Activated CD4-positive, alpha-beta T cell treated with anti-CD3 and anti-CD28 coated beads, Interleukin-2, amount 50 U/mL, for 4 hours (primary cell): ENCODE measurements around the gene POTEI.
"Not testable (repeated sequence)": the region's sequence is repeated elsewhere in the genome, so short reads cannot be mapped to it uniquely, and the experiment has no call there.

Source experiments
- DNase-seq, 2 experiments: peaks; one replicate each; pipeline ENCODE4 v3.0.0-alpha.2; 2020

Gene POTEI

DNA sequence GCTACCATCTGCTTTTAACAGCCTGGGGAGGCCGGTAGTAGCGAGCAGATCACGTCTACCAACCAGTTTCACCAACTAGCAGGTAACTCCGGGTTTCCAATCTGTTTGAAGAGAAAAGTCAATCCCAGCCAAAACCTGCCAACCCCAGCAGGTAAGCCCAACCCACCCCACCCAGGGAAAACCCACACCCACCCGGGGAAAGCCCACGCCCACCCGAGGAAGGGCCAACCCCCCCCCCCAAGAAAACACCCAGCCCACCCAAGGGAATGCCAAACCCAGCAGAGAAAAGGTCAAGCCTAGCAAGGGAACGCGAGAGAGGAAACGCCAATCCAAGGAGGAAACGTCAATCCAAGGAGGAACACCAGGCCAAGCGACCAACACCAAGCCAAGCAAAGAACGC lies at the start of gene POTEI:
POTEI (minus strand) TSS at position 101 of the 400 bp plus-strand sequence; CDS start at position 8, 93 bp downstream.
- not testable (repeated sequence) for DNase-seq

DNA sequence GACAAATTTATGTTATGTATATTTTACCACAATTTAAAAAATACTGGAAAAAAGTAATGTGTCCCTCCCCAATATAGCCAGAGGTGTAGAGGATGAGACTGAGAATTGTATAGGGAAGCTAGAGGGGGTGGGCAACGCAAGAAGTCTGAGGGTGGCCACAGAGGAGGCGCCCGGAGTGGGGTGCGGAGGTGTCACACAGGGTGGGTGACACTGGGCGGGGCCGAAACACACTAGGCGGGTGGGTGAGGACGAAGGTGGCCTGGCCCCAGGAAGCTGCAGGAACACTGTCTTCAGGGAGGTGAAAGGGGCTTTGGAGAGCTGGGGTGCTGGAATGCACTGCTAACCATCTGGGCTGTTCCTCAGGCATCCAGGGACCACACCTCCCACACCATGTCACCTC lies 47.3 kb upstream of the POTEI start:
- not testable (repeated sequence) for DNase-seq

DNA sequence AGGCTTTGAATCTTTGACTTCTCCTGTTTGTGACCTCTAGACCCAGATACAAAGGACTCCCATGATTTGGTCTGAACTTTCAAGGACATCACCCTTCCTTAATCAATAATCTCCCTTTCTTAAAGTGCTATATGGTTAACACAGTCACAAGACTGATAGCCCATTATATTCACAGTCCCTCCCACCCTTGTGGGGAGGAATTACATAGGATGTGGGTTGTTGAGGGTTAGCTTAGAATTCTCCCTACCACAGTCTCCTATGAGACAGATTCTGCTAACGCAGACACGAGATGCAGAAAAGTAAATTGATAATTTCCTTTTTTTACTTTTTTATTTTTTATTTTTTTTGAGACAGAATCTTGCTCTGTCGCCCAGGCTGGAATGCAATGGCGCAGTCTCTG lies 45.0 kb upstream of the POTEI start:
- not testable (repeated sequence) for DNase-seq

DNA sequence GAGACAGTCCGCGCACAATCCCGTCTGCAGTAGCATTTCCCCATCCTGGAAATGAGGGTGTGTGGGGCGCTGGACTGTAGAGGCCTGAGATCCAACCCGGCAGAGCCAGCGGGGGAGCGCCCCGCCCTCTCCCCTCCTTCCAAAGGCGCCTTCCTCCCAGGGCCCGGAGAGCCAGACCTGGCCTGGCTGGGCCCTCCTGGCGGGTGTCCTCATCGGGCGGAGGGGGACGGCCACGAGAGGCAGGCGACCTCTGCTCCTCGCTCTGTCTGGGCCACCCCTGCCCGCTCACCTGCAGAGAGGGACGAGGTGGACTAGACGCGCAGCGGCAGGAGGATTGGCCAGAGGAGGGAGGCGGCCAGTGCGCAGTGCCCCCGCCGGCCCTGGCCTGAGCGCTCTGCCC lies 40.3 kb upstream of the POTEI start:
- DNase-seq = not testable (repeated sequence)

DNA sequence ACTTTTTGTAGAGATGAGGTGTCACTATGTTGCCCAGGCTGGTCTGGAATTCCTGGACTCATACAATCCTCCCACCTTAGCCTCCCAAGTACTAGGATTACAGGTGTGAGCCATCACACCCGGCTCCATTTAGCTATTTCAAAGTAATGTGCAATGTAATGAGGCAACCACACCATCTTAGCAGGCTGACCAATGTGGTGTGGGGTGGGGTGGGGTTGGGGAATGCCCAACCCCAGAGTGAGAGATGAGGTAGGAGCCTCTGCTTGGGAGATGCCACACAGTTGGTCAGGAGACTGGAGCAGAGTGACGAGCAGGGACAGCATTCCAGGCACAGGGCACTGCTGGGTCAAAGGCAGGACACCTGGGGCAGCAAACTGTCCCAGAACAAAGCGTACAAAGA lies 39.3 kb upstream of the POTEI start:
- DNase-seq = not testable (repeated sequence)

DNA sequence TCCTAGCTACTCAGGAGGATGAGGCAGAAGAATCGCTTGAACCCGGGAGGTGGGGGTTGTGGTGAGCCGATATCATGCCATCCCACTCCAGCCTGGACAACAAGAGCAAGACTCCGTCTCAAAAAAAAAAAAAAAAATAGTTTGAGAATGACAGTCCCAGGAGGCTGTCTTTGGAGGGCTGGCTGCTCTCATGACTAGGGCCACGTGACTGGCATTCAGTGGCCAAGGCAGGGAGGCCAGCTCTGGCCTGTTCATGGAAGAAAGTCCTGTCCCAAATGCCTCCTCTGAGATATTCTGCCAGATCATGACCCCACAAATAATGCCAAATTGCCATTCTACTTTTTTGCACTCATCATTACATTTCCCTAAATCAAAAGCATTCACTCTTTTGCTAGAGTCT lies 35.9 kb upstream of the POTEI start:
- not testable (repeated sequence) for DNase-seq

DNA sequence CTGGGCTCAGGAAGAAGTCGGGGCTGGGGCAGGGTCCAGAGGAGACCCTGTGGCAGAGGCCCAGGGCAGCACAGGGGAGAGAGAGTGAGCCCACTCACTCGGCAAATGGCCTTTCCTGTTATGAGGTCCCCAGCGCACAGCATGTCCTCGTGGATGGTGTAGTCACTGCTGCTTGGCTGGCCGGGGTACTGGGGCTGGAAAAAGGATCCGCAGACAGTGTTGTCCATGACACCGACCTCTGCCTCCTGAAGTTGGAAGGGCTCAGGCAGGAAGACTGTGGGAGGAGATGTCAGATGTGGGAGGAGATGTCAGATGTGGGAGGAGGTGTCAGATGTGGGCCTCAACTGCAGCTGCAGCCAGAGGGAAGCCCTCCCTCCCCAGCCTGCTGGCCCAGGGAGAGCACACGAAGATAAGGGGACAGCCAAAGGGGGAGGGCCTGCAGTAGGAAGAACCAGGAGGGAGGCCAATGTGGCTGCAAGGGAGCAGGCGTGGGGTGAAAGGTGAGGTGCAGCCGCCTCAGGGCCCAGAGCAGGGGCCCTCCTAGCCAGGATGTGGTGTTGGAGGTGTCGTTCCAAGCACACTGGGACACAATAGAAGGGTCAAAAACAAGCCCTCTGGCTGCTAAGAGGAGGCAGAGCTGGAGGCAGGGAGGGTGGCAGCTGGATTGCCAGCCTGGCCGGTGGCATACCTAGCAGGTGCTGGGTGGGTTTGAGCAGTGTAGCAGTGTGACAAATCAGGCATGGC lies 34.8 kb upstream of the POTEI start:
- not testable (repeated sequence) for DNase-seq

DNA sequence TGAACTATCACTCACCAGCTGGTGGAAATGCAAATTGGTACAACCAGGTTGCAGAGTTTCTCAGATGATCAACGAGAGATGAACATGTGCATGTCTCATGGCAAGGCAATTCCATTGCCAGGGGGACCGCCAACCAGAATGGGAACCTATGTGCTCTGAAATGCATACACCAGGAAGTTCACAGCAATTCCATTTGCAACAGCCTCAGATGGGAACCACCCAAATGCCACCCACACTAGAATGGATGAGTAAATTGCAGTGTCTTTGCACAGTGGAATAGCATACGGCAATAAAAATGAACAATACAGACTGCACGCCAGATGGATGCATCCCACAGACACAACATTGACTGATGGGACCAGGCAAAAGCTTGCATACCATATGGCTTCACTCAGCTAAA lies 33.7 kb upstream of the POTEI start:
- DNase-seq = not testable (repeated sequence)

DNA sequence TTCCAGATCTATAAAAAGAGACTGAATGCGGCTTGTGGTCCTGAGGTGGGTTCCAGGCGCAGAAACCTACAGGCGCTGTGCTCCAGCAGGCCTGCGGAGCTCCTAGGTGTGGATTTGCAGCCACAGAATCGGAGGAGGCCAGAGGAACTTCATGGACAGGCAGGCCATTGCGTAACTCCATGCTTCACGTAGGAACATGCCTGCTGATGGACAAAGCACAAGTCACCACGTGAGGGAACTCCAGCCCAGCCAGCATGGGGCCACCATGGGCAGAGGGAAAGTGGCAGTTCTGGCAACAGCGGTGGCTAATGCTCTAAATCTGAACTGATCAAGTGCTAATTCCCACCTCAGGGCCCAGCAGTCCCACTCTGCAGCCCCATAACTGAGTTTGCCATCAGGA lies 29.1 kb upstream of the POTEI start:
- DNase-seq = not testable (repeated sequence)

DNA sequence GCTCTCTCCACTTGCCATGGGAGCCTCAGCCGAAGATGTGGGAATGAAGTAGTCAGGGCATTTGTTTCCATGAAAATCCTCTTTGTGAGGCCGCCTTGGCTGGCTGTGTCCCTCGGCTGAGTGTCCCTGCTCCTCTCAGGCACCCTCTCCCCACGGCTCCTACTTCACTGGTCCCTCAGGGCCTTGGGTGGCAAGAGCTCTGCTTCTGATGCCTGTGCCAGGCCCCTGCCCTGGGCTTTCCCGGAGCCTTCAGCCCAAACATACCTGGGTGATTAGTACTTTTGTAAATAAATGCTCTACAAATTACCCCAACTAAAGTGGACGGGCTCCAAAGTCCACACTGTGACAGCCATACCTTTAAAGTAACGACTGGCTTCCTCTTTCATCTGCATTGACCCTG lies 27.5 kb upstream of the POTEI start:
- not testable (repeated sequence) for DNase-seq

DNA sequence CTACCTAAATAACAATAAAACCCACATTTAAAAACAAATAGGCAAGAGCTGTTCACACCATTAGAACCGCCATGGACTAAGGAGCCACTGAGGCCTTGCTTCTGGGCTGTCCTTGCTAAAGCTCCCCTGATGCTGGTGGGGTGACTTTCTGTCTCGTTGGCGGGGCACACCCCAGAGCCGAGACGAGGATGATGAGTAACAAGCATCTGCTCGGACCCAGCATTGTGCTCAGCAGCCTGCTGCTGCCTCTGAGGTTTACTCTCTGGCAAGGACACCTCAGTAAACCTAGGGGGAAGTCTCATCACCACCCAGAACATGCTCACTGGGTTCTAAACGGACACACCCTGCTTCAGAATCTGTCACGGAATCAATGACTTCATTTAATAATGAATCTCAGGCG lies 22.5 kb upstream of the POTEI start:
- DNase-seq = not testable (repeated sequence)

DNA sequence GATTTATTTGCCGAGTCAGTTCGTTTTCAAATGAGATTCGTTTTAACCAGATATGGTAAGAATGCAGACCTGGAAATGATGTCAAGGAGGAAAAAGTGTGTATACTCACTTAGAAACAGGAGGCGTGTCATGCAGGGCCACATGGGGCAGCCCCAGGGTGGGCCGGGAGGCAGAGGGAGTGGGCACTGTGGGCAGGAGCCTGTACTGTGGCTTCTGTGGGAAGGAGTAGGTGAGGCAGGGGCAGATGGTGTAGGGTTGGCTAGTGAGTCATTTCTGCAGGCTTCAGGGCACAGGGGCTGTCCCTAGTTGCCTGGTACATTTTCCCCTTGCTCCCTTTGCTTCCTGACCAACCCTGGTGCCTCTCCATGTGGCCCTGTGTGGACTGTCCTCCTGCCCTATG lies 22.1 kb upstream of the POTEI start:
- DNase-seq = not testable (repeated sequence)

DNA sequence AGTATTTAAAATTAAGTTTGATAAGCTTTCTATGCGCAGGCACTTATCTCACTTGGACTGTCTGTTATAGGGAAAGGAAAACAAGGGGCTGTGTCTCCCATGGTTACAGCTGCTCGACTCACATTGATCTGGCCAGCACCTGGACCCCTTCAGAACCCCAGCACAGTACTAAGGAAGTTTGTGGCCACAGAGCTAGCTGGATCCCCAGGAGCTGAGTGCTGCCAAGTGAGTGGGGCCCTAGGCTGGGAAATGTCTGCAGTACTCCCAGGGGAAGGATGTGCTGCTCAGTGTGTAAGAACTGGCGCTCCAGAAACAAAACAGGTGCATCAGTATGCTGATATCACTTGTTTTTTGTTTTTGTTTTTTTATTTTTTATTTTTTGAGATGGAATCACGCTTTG lies 21.1 kb upstream of the POTEI start:
- DNase-seq = not testable (repeated sequence)

DNA sequence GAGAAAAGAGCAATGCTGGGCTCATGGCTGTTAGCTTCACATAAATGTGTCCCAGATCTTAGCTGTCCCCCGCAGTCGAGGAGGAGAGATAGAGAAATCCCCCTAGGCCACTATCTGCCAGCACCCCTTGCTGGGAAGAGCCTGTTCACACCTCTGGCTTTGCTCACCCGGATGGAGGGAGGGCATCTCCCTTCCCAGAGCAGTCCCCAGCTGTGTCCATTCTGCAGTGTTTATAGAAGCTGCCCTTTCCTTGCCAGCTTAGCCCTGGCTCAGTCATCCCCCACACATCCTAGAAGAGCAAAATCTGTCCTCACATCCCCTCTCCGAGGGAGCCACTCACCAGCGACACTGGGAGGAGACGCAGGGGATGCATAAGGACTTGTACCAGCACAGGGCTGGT lies 20.4 kb upstream of the POTEI start:
- not testable (repeated sequence) for DNase-seq

DNA sequence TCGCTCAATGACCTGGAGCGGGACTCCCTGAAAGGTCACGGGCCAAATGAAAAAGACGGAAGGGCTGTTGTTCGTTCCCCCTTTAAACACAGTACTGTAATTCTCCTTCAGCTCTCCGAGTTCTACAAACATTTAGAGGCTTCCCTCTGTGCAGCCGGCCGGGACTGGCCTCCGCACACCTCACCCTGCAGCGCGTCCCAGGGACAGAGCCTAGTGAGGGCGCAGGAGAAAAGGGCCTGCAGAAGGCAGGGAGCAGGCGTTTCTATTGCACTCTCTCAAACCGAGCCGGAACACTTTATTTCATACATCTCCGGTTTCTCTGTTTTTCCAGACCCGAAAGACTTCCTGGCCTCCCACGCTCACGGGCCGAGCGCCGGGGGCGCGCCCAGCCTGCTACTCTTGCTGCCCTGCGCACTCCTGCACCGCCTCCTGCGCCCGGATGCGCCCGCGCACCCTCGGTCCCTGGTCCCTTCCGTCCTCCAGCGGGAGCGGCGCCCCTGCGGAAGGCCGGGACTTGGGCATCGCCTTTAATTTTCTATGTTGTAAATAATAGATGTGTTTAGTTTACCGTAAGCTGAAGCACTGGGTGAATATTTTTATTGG lies 18.3 kb upstream of the POTEI start:
- not testable (repeated sequence) for DNase-seq

DNA sequence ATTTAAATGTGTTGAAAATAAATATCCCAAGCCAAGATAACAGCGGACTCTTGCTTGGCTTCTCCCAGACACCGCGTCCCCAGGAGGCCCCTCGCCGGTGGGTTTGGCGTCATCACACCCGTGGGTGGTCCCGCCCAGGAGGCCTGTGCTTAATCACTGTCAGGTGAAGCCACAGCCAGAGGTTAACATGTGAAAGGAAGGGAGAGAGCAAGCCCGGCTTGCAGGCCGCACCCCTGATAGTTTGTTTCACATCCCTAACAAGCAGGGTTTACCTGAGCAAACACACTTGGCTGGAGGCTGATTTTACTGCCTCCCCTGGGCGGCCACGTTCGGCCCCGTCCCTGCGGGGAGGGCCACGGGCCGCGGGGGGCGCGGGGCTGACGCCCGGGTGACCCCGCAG lies 13.3 kb upstream of the POTEI start:
- DNase-seq = not testable (repeated sequence)

DNA sequence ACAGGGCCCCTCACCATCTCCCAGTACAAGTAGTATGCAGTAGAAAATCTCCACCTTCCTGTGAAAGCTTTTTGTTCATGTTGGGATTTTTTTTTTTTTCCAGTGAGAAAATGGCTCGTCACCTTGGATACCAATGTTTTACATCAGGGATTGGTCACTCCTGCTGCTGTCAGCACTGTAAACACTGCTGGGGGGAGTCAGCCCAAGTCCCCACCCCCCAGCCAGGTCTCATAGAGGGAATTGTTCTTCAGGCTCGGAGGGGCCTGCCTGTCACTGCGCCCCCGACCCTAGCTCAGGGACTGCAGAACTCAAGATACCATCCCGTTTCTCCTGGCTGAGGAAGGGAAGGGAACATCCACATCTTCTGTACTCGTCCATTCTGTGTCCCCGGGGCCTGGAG lies 11.9 kb upstream of the POTEI start, which contains the start of gene CFC1B:
CFC1B (plus strand) TSS at position 231 of the 400 bp plus-strand sequence. CDS start 263 bp downstream, outside the sequence.
- not testable (repeated sequence) for DNase-seq

DNA sequence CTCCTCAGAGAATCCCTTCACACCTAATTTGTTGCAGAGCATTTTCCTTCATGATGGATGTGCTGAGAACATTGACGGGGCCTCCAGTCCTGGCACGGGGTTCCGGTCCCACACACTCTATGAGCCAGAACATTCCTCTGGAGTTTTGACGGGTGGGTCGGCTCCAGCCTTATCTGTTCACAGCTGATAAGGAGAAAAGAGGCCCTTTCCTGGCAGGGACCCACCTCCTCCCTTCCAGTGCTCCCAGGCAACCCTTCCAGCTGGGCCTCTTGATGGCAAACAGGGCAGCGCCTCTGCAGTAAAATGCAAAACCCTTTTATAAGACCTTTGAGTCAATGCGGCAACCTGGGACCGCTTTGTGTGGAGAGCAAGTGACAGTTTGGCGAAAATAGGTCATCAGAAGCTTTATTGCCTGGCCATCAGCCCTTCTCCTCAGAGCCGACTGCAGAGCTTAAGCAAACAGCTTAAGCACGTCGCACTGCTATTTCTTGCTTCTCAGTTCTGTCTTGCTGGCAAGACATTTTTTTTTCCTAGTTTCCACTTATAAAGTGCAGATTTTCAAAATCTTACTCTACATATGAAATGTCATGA lies 9.5 kb upstream of the POTEI start:
- not testable (repeated sequence) for DNase-seq

DNA sequence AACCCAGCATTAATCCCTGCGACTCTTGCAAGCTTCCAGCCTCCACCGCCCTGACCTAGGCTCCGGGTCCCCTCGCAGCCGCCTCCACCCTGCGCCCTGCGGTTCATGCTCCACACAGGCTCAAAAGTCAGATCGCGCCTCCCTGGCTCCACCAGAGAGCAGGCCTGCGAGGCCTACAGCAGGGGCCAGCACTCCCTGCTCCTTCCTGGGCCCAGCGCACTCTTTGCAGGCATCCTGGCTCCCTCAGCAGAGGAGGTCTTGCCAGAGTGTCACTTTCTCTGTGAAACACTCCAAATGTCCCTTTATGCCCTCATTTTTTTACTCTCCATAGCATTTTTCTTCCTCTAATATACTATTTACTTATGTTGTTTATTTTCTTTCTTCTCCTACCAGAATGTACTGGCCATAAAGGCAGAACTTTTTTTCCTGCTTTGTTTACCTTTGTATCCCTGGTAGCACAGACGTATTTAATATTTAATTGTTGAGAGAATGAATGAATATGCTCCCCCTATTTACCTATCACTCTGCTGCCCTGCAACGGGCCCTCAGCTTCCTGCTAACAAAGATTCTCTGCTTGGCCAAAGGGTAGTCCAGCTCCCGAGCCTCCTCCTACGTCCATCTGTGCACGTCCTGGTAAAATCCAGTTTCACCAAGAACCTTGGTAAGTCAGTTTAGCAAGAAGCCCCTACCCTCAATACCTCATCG lies 2.8 kb upstream of the POTEI start:
- not testable (repeated sequence) for DNase-seq

DNA sequence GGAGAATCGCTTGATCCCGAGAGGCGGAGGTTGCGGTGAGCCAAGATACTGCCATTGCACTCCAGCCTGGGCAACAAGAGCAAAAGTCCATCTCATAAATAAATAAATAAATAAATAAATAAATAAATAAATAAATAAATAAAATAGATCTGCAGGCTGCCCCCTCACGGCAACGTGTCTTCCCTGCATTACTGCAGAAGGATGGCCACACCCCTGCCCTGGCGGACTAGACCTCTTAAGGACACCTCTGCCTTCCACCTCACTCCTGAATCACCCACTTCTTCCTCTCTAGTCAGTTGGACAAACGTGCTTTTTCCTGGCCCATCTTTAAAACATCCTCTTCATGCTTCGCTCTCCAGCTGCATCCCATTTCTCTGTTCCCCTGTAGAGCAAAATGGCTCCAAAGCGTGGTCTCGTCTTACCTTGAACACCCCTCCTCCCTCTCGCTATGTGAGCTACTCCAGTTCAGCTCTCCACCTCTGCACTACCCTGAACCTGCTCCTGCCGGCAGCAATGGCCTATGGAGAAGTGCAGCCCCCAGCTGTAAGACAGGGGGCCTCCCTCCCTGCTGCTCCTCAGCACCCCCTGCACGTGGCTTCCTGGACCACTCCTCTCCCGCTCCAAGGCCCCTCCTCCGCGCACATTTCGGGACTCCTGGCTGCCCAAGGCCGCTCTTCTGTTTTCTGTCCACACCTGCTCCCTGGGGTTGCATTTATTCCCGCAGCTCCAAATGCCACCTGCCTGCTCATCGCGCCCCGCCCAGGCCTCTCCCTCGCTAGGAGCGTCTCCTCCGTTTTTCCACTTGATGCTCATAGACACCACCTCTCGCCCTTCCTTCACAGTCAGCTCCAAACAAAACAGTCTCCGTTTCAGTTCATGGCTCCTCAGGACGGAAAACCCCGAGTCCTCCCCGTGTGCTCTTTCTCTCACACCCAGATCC lies 1.9 kb upstream of the POTEI start:
- DNase-seq = not testable (repeated sequence)

DNA sequence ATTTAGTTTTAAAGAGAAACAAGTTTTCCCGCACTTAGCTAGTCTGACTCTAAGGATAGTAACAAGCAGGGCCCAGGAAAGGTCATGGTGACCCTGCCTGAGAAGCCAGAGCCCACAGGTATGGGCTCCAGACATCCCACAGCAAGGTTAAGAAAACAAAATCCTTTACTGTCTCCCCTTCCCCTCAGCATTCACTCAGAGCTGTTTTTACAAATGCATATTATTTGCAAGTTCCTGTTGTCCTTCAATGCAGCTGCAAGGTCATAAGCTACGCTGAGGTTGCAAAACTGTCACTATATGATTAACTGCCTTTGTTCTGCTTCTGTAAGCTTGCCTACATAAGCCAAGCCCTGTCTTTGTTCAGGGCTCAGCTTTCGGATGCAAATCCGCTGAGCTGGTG lies 18.1 kb downstream of the POTEI start:
- not testable (repeated sequence) for DNase-seq

DNA sequence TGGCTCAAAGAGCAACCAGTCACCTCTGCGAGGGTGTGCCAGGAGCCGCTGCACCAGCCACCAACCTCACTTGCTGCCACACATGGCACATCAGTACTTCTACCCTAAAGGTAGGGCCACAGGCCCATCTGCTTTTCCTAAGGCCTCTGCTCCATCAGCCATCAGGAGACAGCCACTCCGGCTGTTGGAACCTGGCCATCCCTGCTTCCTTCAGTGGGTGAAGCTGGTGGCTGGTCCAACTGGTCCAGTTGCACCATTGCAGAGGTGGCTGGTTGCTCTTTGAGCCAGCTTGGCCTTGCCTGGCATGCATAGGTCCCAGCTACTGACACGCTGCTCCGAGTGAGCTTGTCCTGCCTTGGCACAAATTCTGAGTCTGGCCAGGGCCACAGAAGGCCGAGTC lies 53.7 kb downstream of the POTEI start:
- not testable (repeated sequence) for DNase-seq
